ENCODE data around the gene OXNAD1.

DNA sequence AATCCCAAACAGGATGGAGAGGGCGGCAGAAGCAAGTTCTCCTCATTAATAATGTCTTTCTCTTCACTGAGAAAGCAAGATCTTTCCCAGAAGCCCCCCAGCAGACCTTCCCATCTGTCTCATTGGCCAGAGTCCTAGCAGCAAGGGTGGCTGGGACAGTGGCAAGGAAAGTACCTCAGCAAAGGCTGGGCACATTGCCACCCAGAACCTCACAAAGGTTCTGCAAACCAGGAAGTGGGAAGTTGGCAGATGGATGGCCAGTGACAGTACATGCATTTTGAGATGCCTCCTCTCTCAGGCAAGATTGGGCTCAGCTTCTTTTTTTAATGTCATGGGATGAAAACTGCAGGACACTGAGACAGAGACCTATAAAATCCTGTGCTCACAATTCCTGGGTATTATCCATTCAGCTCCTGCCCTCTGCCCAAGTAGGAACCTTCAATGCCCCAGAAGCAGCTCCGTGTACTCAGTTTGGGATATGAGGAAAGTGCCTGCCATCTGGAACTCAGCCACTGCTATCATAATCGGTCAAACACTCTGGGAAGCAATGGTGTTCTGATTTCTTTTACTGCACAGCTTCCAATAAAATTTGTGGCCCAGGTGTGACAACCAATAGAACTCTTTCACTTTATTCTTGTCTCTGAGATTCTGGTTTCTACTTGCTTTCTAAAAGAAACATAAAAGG, 25.8 kb upstream of the OXNAD1 start:
- TF ChIP-seq EZH2 (IDR thresholded peaks at IDR 0.05; ENCODE audit: insufficient read depth, poor library complexity, severe bottlenecking) (no peak), EZH2phosphoT487 (IDR thresholded peaks at IDR 0.05; ENCODE audit: insufficient read depth, low read depth) (no peak)

Measured in GM23248 (cell line).